Heart right ventricle (tissue), 16 donors: ENCODE data around the gene SHC1. TPM values are rescaled to one million over a fixed set of nuclear protein-coding genes. Genes with fewer than 3 reads are reported as not detected.

Source experiments
- ATAC-seq, 8 donors: fragments of 200-7000 bp; cut with Tn5 transposase; one replicate each; pipeline ENCODE4 v1.9.1; 2020; ENCODE audit warnings: mild to moderate bottlenecking in 8 of 8, moderate library complexity in 8 of 8, moderate number of reproducible peaks in 1 of 8
- DNase-seq, 2 donors: peaks; one replicate each; pipeline ENCODE4 v3.0.0-alpha.2; 2020
- H3K27ac ChIP-seq, 10 donors: fragments of 200-600 bp; sonication (generic) in 2 of 10; one replicate each; pipeline versions ENCODE4 v1.5.0 to v1.8.0; 2020 to 2022; ENCODE audit warnings: mild to moderate bottlenecking in 3 of 10
- H3K27me3 ChIP-seq, 7 donors: fragments of 200-600 bp; one replicate each; pipeline ENCODE4 v1.8.0; 2021 to 2022; ENCODE audit warnings: mild to moderate bottlenecking in 2 of 7
- H3K36me3 ChIP-seq, 9 donors: fragments of 200-600 bp; sonication (generic) in 1 of 9; one replicate each; pipeline versions ENCODE4 v1.5.0 to v1.8.0; 2020 to 2022; ENCODE audit warnings: mild to moderate bottlenecking in 2 of 9
- H3K4me1 ChIP-seq, 9 donors: fragments of 200-600 bp; sonication (generic) in 1 of 9; one replicate each; pipeline versions ENCODE4 v1.5.0 to v1.8.0; 2020 to 2022; ENCODE audit warnings: mild to moderate bottlenecking in 4 of 9
- H3K4me3 ChIP-seq, 10 donors: fragments of 200-600 bp; sonication (generic) in 2 of 10; one replicate each; pipeline versions ENCODE4 v1.5.0 to v1.8.0; 2020 to 2022; ENCODE audit warnings: mild to moderate bottlenecking in 7 of 10, moderate library complexity in 2 of 10
- H3K9me3 ChIP-seq, 11 donors: fragments of 200-600 bp in 10 of 11; sonication (generic) in 2 of 11; one replicate each; pipeline versions ENCODE4 v1.5.0 to v1.8.0; 2013 to 2022; ENCODE audit warnings: mild to moderate bottlenecking in 2 of 11, control low read depth in 1 of 11, moderate library complexity in 1 of 11
- CTCF ChIP-seq, 9 donors: fragments of 200-600 bp; sonication (generic) in 2 of 9; IDR thresholded peaks; one replicate each; pipeline versions ENCODE4 v1.5.0 to v1.8.0; 2021 to 2022; ENCODE audit warnings: antibody characterized with exemption in 9 of 9, mild to moderate bottlenecking in 5 of 9, moderate library complexity in 1 of 9
- WGBS, 2 donors: extraction: QIAGEN DNeasy Blood & Tissue Kit; methylation state at CpG; one replicate each; pipeline ENCODE4 v1.1.7; 2013; ENCODE audit warnings: inconsistent platforms in 1 of 2; 5-methylcytosine and 5-hydroxymethylcytosine counted together
- intact Hi-C, 10 donors: fragments of 100-400 bp; cut with DNase I; formaldehyde crosslinking; loops; one replicate each; pipeline versions ENCODE4 v1.11.1 to v1.14.2; 2022
- polyA plus RNA-seq, 2 donors: library from polyadenylated mRNA; stranded (reverse); fragments of 200-250 nt; gene quantifications; one replicate each; pipeline ENCODE4 v1.2.3, GENCODE V29; 2013
- total RNA-seq, 10 donors: library from RNA; stranded (reverse); fragmentation: NEBNext Ultra II Directional in 3 of 10; extraction: Animal tissue kit (Norgen Biotek cat#: 25700) in 3 of 10; gene quantifications; one replicate each; pipeline versions ENCODE4 v1.2.1 to v1.2.4, GENCODE V29; 2021 to 2023
- donor health status: Arrhythmogenic right ventricular cardiomyopathy.
- donor health status: ischemic (EF 13 %, LVEDD 7.1; RV severe dilation, severe dysfunction).
- donor health status: healthy with polysubstance abuse.
- donor health status: DM: no; HTN: yes; CAD: no.
- donor health status: DM: no; HTN: no; CAD: no.
- donor health status: ischemic (EF 25% LVEDD 6.9; RV normal size, moderate dysfunction).
- donor health status: ischemic (EF 25% LVEDD 5.7; RV mildly dilated, moderate dysfunction).
- donor health status: healthy.
- donor health status: DM: yes; HTN: yes; CAD: no.
- donor health status: Ischemic cardiomyopathy.
- donor health status: ischemic (EF 35%, LVEDD 5.7; RV mildly dilated, moderate dysfunction).
- donor health status: nonischemic (EF 11% LVEDD 7.7; RV severe dilation, severe dysfunction).
- donor health status: DM: yes; HTN: yes; CAD: no.
- donor health status: PGD.
- donor health status: ischemic (EF 29% LVEDD 5.4; RV normal size, mild dysfunction).
- donor health status: nonischemic (EF 23%, LVEDD 6.1; RV moderate dilation, normal function).

Gene SHC1
- total and polyA plus RNA-seq, 12 donors: 35.6 to 95.7 (median 57.7) TPM

- H3K36me3 ChIP-seq: peaks cover 0 to 40% (median 7%) of the 10 kb centered on the region in 9 donors
- no peaks in the 10 kb centered on the region for H3K9me3 ChIP-seq
- peak overlapping the region in 8 of 10 donors; percentile 17 to 78 (median 36) for H3K27ac ChIP-seq
- ATAC-seq: peak in 6 of 8 donors; percentile 30 to 60 (median 54)
- peaks cover 0 to 52% (median 33%) of the 10 kb centered on the region in 9 donors for H3K4me1 ChIP-seq
- WGBS, 2 donors: 46 to 52% methylated on average over 6 of the region's 6 CpGs
- peak; percentile 52 to 83 (median 76) for TF ChIP-seq CTCF (IDR thresholded peaks at IDR 0.05)
- intact Hi-C loops: no loop called here
- H3K4me3 ChIP-seq: no peak overlapping the region
- DNase-seq: peak in 1 of 2 donors; percentile 34
- H3K27me3 ChIP-seq: no peaks in the 10 kb centered on the region
These were observed 26.7 kb downstream of the SHC1 start for GRCh38 chr1:154943649-154944400.

- DNase-seq (no peak), ATAC-seq (no peak)
- Histone ChIP-seq H3K36me3 (peaks cover 0 to 20% (median 5%) of the 10 kb centered on the region in 9 donors), H3K4me3 (no peak overlapping the region), H3K27me3 (no peaks in the 10 kb centered on the region), H3K9me3 (no peaks in the 10 kb centered on the region), H3K27ac (peak overlapping the region in 5 of 10 donors; percentile 19 to 78 (median 43)), H3K4me1 (peaks cover 7 to 62% (median 33%) of the 10 kb centered on the region in 9 donors)
- TF ChIP-seq CTCF (IDR thresholded peaks at IDR 0.05): no peak
- intact Hi-C loops: no loop called here
- 66 to 81% methylated on average over 5 of the region's 5 CpGs for WGBS, 2 donors
These were observed 29.1 kb downstream of the SHC1 start for GRCh38 chr1:154941333-154942013.

- Histone ChIP-seq H3K36me3 (peaks cover 0 to 13% (median 0%) of the 10 kb centered on the region in 9 donors), H3K27ac (peak overlapping the region in 3 of 10 donors; percentile 11 to 51 (median 30)), H3K9me3 (no peaks in the 10 kb centered on the region), H3K27me3 (no peaks in the 10 kb centered on the region), H3K4me3 (no peak overlapping the region), H3K4me1 (peaks cover 7 to 68% (median 40%) of the 10 kb centered on the region in 9 donors)
- no peak for TF ChIP-seq CTCF (IDR thresholded peaks at IDR 0.05)
- intact Hi-C loops: no loop called here
- ATAC-seq (no peak), DNase-seq (no peak)
- WGBS, 2 donors: 80% methylated on average over 8 of the region's 8 CpGs
These were observed 29.8 kb downstream of the SHC1 start for GRCh38 chr1:154940651-154941194.

GRCh38 chr1:154940213-154940560, 30.4 kb downstream of the SHC1 start:
- Histone ChIP-seq H3K4me1 (peaks cover 7 to 72% (median 42%) of the 10 kb centered on the region in 9 donors), H3K27me3 (no peaks in the 10 kb centered on the region), H3K9me3 (no peaks in the 10 kb centered on the region), H3K4me3 (no peak overlapping the region), H3K36me3 (peaks cover 0 to 7% (median 0%) of the 10 kb centered on the region in 9 donors), H3K27ac (no peak overlapping the region)
- no peak for TF ChIP-seq CTCF (IDR thresholded peaks at IDR 0.05)
- WGBS, 2 donors: 88 to 100% methylated on average over 1 of the region's 1 CpG
- DNase-seq (no peak), ATAC-seq (no peak)
- intact Hi-C loops: no loop called here
